Measurements from ENCODE around the gene TNFRSF8.

GRCh38 chr1:12177999-12178441 is 114.9 kb downstream of the TNFRSF8 start:
- TF ChIP-seq CTCF (conservative IDR thresholded peaks at IDR 0.05; ENCODE audit: low read depth, low read length) (no peak), EZH2 (IDR thresholded peaks at IDR 0.05; ENCODE audit: low read length, unreplicated experiment) (no peak), EZH2phosphoT487 (IDR thresholded peaks at IDR 0.05; ENCODE audit: borderline replicate concordance, low read length) (no peak)
